Activated T-cell treated with anti-CD3 and anti-CD28 coated beads, Interleukin-2, amount 50 U/mL, for 48 hours (primary cell): ENCODE results near the gene UNC93A.
"Not testable (repeated sequence)": the region's sequence is repeated elsewhere in the genome, so short reads cannot be mapped to it uniquely, and the experiment has no call there.

Experiments used
- DNase-seq, 2 experiments: peaks; one replicate each; pipeline ENCODE4 v3.0.0-alpha.2; 2020

Gene UNC93A

GRCh38 chr6:167290786-167291622 lies at the start of gene UNC93A:
Gene UNC93A (plus strand): TSS chr6:167291315. CDS start chr6:167291490, 175 bp downstream.
- no peak for DNase-seq

GRCh38 chr6:167241321-167242134 lies 49.6 kb upstream of the UNC93A start:
- not testable (repeated sequence) for DNase-seq

GRCh38 chr6:167242135-167242506 lies 49.0 kb upstream of the UNC93A start:
- DNase-seq: not testable (repeated sequence)

GRCh38 chr6:167242511-167243051 lies 48.5 kb upstream of the UNC93A start:
- not testable (repeated sequence) for DNase-seq

- DNase-seq: no peak
Measured at GRCh38 chr6:167244064-167244960, 46.8 kb upstream of the UNC93A start.

GRCh38 chr6:167244991-167245390 lies 46.1 kb upstream of the UNC93A start:
- DNase-seq: no peak

- no peak for DNase-seq
Measured at GRCh38 chr6:167245591-167245990, 45.5 kb upstream of the UNC93A start.

GRCh38 chr6:167247814-167248595 lies 43.1 kb upstream of the UNC93A start:
- no peak for DNase-seq

GRCh38 chr6:167248878-167249455 lies 42.1 kb upstream of the UNC93A start:
- not testable (repeated sequence) for DNase-seq

GRCh38 chr6:167252271-167252670 lies 38.8 kb upstream of the UNC93A start:
- DNase-seq: no peak

GRCh38 chr6:167255918-167256553 lies 35.1 kb upstream of the UNC93A start:
- DNase-seq: no peak

GRCh38 chr6:167258646-167259045 lies 32.5 kb upstream of the UNC93A start:
- DNase-seq: no peak

GRCh38 chr6:167266057-167266829 lies 24.9 kb upstream of the UNC93A start:
- DNase-seq: not testable (repeated sequence)

- DNase-seq: no peak
Measured at GRCh38 chr6:167266830-167267555, 24.1 kb upstream of the UNC93A start.

GRCh38 chr6:167267556-167267898 lies 23.6 kb upstream of the UNC93A start:
- DNase-seq: not testable (repeated sequence)

GRCh38 chr6:167267921-167268401 lies 23.2 kb upstream of the UNC93A start:
- no peak for DNase-seq

GRCh38 chr6:167268683-167269280 lies 22.3 kb upstream of the UNC93A start:
- DNase-seq: no peak

GRCh38 chr6:167270499-167271311 lies 20.4 kb upstream of the UNC93A start:
- no peak for DNase-seq
